OCI-LY7 (cell line): ENCODE results near the gene DNM3. TPM values are rescaled to one million over a fixed set of nuclear protein-coding genes. Genes with fewer than 3 reads are reported as not detected.

Experiments
- BruUV-seq: library from RNA; stranded (reverse); fragments of 400-500 nt; replicated peaks from 2 replicates; lab custom pipeline; 2021; lab: Mats Ljungman, UMichigan
- CTCF ChIA-PET: fragments of 300-600 bp; sonication (Branson Sonifier 250); formaldehyde crosslinking; loops from one replicate; lab custom pipeline; 2022; ENCODE audit warnings: antibody characterized with exemption; ENCODE audit not compliant: unreplicated experiment; lab: Charles Lee
- POLR2A ChIA-PET: fragments of 300-600 bp; sonication (Branson Sonifier 250); formaldehyde crosslinking; loops from one replicate; lab custom pipeline; 2022; ENCODE audit warnings: antibody characterized with exemption; lab: Charles Lee
- DNase-seq: peaks from one replicate; pipeline ENCODE4 v3.0.0-alpha.2; 2015; ENCODE audit warnings: low spot score
- H2AFZ ChIP-seq: fragments of 200-600 bp; sonication (generic), shearing (Covaris generic); 2 replicates; pipeline ENCODE4 v1.6.1; 2014; ENCODE audit warnings: mild to moderate bottlenecking, antibody characterized with exemption, low read length, moderate library complexity
- H3K27ac ChIP-seq: fragments of 200-600 bp; sonication (generic); 2 replicates; pipeline ENCODE4 v1.5.1; 2014; ENCODE audit warnings: mixed run types, low read depth, mild to moderate bottlenecking, moderate library complexity, low read length, inconsistent platforms; ENCODE audit not compliant: poor library complexity, severe bottlenecking
- H3K36me3 ChIP-seq: fragments of 200-600 bp; sonication (generic); 2 replicates; pipeline ENCODE4 v1.6.1; 2014; ENCODE audit warnings: mild to moderate bottlenecking, antibody characterized with exemption, low read length, moderate library complexity, mixed read lengths; ENCODE audit not compliant: insufficient read depth
- H3K4me1 ChIP-seq: fragments of 200-600 bp; sonication (generic); 2 replicates; pipeline ENCODE4 v1.5.1; 2014; ENCODE audit warnings: mild to moderate bottlenecking, low read length; ENCODE audit not compliant: insufficient read depth, poor library complexity, severe bottlenecking
- H3K4me2 ChIP-seq: fragments of 200-600 bp; sonication (generic); 2 replicates; pipeline ENCODE4 v1.6.1; 2014; ENCODE audit warnings: mild to moderate bottlenecking, low read length
- H3K4me3 ChIP-seq: fragments of 200-600 bp; sonication (generic); 2 replicates; pipeline ENCODE4 v1.5.1; 2014; ENCODE audit warnings: mild to moderate bottlenecking, low read depth, low read length; ENCODE audit not compliant: poor library complexity, severe bottlenecking
- H3K79me2 ChIP-seq: fragments of 200-600 bp; sonication (generic); 2 replicates; pipeline ENCODE4 v1.6.1; 2016; ENCODE audit warnings: low read depth, mild to moderate bottlenecking, low read length, moderate library complexity, mixed read lengths; ENCODE audit not compliant: insufficient read depth
- H3K9me2 ChIP-seq: fragments of 200-600 bp; sonication (generic); 2 replicates; pipeline ENCODE4 v1.6.1; 2016; ENCODE audit warnings: mild to moderate bottlenecking, low read length, mixed read lengths; ENCODE audit not compliant: insufficient read depth
- H3K9me3 ChIP-seq: fragments of 200-600 bp; sonication (generic); 2 replicates; pipeline ENCODE4 v1.6.1; 2014; ENCODE audit warnings: mild to moderate bottlenecking, mixed run types, low read length, mixed read lengths
- H4K20me1 ChIP-seq: fragments of 200-600 bp; sonication (generic); 2 replicates; pipeline ENCODE4 v1.6.1; 2014; ENCODE audit warnings: mild to moderate bottlenecking, antibody characterized with exemption, low read length, moderate library complexity, mixed read lengths; ENCODE audit not compliant: insufficient read depth
- CTCF ChIP-seq: fragments of 200-600 bp; sonication (generic); conservative IDR thresholded peaks from 2 replicates; pipeline ENCODE4 v1.5.1; 2014; ENCODE audit warnings: mild to moderate bottlenecking, antibody characterized with exemption, low read length, moderate library complexity, mixed read lengths
- EZH2phosphoT487 ChIP-seq: fragments of 200-600 bp; sonication (generic); IDR thresholded peaks from 2 replicates; pipeline ENCODE4 v1.6.1; 2018; ENCODE audit warnings: low read depth, borderline replicate concordance, mild to moderate bottlenecking, mixed run types, antibody characterized with exemption, low read length, moderate library complexity, mixed read lengths
- intact Hi-C: fragments of 100-400 bp; cut with micrococcal nuclease; formaldehyde crosslinking; loops from one replicate; pipeline ENCODE4 v1.10.0; 2022; ENCODE audit not compliant: unreplicated experiment
- total RNA-seq, 2 experiments: library from RNA; depleted of rRNA in 1 of 2; stranded (reverse); fragments of >200 nt in 1 of 2; shearing (Covaris generic) in 1 of 2; gene quantifications; 2 replicates each; pipeline ENCODE4 v1.2.3, GENCODE V29; 2014 to 2022

The DNM3 gene
- total RNA-seq, 2 experiments from 2014 or later, result 0.47 to 0.61 TPM

- Histone ChIP-seq H2AFZ (no peak overlapping the region), H3K9me3 (no peaks in the 10 kb centered on the region), H3K4me3 (no peak overlapping the region), H3K9me2 (no peaks in the 10 kb centered on the region), H3K36me3 (no peaks in the 10 kb centered on the region), H4K20me1 (no peaks in the 10 kb centered on the region), H3K4me2 (no peak overlapping the region), H3K79me2 (no peaks in the 10 kb centered on the region), H3K4me1 (no peaks in the 10 kb centered on the region), H3K27ac (no peak overlapping the region)
- CTCF ChIA-PET, result no interaction called here
- no TSS peak for BruUV-seq
- intact Hi-C loops, result no loop called here
- no peak for DNase-seq
- POLR2A ChIA-PET, result interaction anchor here (0.7 to 1.3 kb wide), 2 partner anchors 15 to 162 kb away, joined by 3 read pairs; no protein-coding TSS in a partner anchor
- TF ChIP-seq CTCF, result no peak
- TF ChIP-seq EZH2phosphoT487, result no peak
Observed at GRCh38 chr1:172266528-172267174, 425.4 kb downstream of the DNM3 start.

- no peak overlapping the region for H3K27ac ChIP-seq
- TF ChIP-seq CTCF (no peak), EZH2phosphoT487 (no peak)
- POLR2A ChIA-PET, result interaction anchor here (1.0 kb wide), 1 partner anchor 13 kb away, joined by 3 read pairs; no protein-coding TSS in a partner anchor
- H2AFZ ChIP-seq, result no peak overlapping the region
- no peak for DNase-seq
- H3K4me2 ChIP-seq, result no peak overlapping the region
- no TSS peak for BruUV-seq
- H4K20me1 ChIP-seq, result no peaks in the 10 kb centered on the region
- H3K4me1 ChIP-seq, result no peaks in the 10 kb centered on the region
- no peak overlapping the region for H3K4me3 ChIP-seq
- CTCF ChIA-PET, result no interaction called here
- no peaks in the 10 kb centered on the region for H3K36me3 ChIP-seq
- H3K79me2 ChIP-seq, result no peaks in the 10 kb centered on the region
- no peaks in the 10 kb centered on the region for H3K9me3 ChIP-seq
- intact Hi-C loops, result no loop called here
- H3K9me2 ChIP-seq, result no peaks in the 10 kb centered on the region
Observed at GRCh38 chr1:172268237-172268636, 426.9 kb downstream of the DNM3 start.

GRCh38 chr1:172269084-172269483, 427.8 kb downstream of the DNM3 start:
- Histone ChIP-seq H3K4me1 (no peaks in the 10 kb centered on the region), H3K9me2 (no peaks in the 10 kb centered on the region), H3K79me2 (no peaks in the 10 kb centered on the region), H4K20me1 (no peaks in the 10 kb centered on the region), H3K4me3 (no peak overlapping the region), H3K36me3 (no peaks in the 10 kb centered on the region), H3K4me2 (no peak overlapping the region), H2AFZ (no peak overlapping the region), H3K9me3 (no peaks in the 10 kb centered on the region), H3K27ac (no peak overlapping the region)
- TF ChIP-seq EZH2phosphoT487 (no peak), CTCF (no peak)
- CTCF ChIA-PET, result no interaction called here
- POLR2A ChIA-PET, result interaction anchor here (1.0 kb wide), 1 partner anchor 12 kb away, joined by 3 read pairs; no protein-coding TSS in a partner anchor
- intact Hi-C loops, result no loop called here
- no TSS peak for BruUV-seq
- no peak for DNase-seq
